CMK (cell line): ENCODE results near the gene PHLDA3.
"Not testable (repeated sequence)": the region's sequence is repeated elsewhere in the genome, so short reads cannot be mapped to it uniquely, and the experiment has no call there.

Source experiments
- DNase-seq: peaks from one replicate; pipeline ENCODE4 v3.0.0-alpha.2; 2010; ENCODE audit warnings: low read depth

The PHLDA3 gene

DNA sequence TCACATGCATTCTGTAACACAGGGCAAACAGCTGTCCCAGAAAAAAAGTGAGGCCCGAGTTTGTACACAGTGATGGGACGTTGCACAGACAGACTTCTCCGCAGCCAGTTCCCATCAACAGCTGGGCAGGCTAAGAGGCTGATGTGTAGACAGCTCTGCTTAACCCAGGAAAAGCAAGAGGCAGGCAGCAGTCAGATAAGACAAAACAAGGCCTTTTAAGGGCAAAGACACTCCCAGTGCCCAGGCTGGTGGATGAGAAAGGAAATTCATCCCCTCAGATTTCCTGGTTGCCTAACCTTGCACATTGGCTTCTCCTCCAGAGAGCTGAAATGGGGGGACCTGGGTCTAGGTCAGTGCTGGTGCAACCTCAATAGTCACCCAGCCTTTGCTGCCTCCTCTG lies 17.2 kb upstream of the PHLDA3 start:
- no peak for DNase-seq

GRCh38 chr1:201485184-201485774 lies 16.3 kb upstream of the PHLDA3 start:
- no peak for DNase-seq

DNA sequence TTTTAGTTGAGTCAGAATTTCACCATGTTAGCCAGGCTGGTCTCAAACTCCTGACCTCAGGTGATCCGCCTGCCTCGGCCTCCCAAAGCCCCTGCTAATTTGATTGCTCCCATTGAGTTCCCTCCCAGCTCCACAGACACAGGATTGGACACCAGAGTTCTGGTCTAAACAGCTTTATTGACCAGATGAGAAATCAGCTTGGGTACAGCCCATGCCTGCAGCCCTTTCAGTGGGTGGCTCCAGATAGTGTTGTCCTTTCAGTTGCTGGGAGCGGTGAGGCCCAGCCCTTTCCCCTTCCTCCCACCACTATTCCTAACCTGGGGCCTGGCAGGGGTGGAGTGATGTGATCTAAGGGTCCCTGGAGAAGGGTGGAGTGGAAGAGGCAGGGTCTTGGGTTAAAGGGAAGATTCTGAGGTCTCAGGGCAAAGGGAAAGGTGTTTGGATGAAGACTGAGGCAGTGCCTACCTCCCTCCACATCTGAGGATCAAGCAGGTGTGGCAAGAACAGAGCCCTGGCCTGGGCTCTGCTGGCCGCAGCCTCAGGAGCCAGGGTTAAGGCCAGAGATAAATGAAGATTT lies 14.5 kb upstream of the PHLDA3 start:
- DNase-seq, result no peak

GRCh38 chr1:201482755-201483154 lies 13.8 kb upstream of the PHLDA3 start:
- DNase-seq, result no peak

DNA sequence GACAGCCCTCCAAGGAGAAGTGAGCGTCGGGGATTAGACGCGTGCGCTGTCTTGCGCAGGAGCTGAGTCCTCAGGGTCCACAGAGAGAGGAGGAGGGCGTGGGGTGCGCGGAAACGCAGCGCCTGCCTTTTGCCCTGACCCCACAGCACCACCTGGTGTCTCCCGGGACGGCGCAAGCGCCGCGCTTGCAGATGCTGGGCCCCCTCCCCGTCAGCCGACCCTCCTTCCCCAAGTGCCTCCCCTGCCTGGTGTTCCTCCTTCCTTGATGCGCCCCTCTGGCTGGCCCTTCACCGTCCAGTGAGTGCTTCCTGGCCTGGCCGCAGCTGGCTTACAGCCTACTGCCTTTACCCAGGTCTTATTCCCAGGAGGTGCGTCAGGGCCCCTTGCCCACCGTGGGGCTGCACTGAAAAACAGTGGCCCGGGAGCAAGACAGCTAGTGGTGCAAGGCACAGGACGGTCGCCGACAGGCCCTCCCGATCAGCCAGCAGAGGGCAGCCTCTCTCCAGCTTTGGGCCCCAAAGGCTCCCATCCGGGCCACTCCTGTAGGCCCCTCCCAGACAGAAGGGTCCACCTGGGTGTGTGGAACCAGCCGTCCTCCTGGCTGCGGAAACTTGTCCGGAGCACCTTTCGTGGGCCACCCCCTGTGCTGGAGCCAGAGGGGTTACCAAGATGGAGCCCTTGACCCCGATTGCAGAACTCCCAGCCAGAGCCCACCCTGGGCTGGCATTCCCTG lies 12.9 kb upstream of the PHLDA3 start:
- peak; percentile 62 for DNase-seq

DNA sequence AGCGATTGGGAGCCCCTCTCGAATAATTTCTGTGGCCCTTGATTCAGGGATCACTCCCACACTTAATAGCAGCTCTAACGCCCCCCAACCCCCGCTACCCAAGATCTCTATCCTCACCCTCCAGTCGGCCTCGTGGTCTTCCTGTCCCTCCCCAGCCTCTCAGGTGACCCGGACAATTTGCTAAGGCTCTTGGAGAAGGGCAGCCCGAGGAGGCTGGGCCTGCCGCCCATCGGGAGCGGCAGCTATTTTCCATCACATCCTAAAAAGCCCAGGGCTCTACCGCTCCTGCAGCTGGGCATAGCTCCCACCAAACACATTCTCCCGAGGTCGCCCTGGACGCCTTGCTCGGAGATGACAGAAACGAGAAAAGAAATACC lies 12.0 kb upstream of the PHLDA3 start:
- no peak for DNase-seq

GRCh38 chr1:201480231-201481003 lies 11.4 kb upstream of the PHLDA3 start:
- peak; percentile 69 for DNase-seq

- no peak for DNase-seq
These were observed 10.3 kb upstream of the PHLDA3 start for GRCh38 chr1:201479201-201479730.

- DNase-seq, result not testable (repeated sequence)
These were observed 9.7 kb upstream of the PHLDA3 start for GRCh38 chr1:201478666-201479065.

- DNase-seq, result no peak
These were observed 7.8 kb upstream of the PHLDA3 start for GRCh38 chr1:201476670-201477344.

GRCh38 chr1:201475915-201476669 lies 7.1 kb upstream of the PHLDA3 start:
- no peak for DNase-seq

DNA sequence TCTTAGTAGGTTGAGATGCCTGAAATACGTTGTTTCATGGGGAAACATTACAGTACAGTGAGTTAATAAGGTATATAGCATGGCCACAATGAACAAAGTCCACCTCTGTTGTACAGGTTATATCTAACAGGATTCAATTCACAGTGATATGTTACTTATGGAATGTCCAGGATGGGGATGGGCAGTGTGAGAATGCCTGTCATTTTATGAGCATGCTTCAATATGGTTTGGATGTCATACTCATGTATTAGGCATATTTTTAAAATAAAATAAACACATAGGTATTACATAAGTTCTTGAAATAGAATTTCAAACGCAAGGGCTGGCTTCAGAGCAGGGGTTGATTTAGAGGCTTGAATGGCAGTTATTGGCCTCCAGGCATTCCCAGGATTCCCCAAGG lies 6.1 kb upstream of the PHLDA3 start:
- no peak for DNase-seq

DNA sequence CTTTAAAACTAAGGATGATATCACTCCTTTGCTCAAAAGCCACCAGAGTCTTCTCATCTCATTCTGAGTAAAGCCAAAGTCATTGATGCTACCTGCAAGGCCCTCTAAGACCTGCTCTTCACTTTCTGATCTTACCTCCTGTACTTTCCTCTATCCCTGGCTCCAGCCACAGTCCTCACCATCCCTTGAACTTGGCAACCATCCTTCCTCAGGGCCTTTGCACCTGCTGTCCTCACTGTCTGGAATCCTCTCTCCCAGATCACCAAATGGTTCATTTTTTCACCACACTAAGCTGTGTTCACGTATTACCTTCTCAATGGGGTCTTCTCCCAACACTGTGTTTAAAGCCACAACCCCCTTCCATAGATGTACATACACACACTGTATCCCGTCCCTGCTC lies 4.3 kb upstream of the PHLDA3 start:
- DNase-seq, result no peak

- DNase-seq, result not testable (repeated sequence)
These were observed 3.3 kb upstream of the PHLDA3 start for GRCh38 chr1:201472321-201472720.

- no peak for DNase-seq
These were observed 2.8 kb upstream of the PHLDA3 start for GRCh38 chr1:201471772-201472171.

- no peak for DNase-seq
These were observed 1.6 kb upstream of the PHLDA3 start for GRCh38 chr1:201470581-201470980.

DNA sequence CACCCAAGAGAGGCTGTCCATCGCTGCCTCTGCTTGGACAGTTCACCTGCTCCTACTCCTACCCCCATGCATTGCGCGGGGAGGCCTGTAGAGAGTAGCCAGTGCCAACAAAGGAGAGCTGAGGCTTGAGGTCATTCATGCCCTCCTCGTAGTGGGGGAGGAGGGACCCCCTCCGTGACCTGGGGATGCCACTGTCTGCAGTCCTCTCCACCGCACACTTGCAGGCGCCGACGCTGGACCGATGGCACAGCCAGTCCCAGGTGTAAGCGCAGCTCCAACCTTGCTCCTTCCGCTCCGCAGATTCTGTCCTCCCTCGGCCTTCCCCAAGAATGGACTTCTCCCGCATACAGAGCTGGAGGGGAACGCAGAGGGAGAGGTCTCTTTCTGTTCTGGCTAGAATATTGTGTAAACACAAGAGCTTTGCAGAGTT lies 672 bp upstream of the PHLDA3 start:
- DNase-seq, result no peak

DNA sequence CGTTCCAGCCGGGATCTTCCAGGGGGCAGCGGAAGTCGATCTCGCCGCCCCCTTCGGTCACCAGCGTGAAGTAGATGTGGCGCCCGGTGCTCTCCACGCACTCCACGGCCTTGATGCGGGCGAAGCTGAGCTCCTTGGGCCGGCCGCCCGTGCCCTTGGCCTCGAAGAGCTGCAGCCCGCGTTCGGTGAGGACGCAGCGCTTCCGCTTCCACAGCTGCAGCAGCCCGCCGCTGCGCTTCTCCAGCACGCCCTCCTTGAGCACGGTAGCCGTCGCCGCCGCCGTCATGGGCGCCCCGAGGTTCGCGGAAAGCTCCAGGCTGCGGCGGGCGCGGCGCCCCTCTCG lies 516 bp downstream of the PHLDA3 start:
- DNase-seq, result no peak

- DNase-seq, result no peak
These were observed 2.5 kb downstream of the PHLDA3 start for GRCh38 chr1:201466492-201466891.

DNA sequence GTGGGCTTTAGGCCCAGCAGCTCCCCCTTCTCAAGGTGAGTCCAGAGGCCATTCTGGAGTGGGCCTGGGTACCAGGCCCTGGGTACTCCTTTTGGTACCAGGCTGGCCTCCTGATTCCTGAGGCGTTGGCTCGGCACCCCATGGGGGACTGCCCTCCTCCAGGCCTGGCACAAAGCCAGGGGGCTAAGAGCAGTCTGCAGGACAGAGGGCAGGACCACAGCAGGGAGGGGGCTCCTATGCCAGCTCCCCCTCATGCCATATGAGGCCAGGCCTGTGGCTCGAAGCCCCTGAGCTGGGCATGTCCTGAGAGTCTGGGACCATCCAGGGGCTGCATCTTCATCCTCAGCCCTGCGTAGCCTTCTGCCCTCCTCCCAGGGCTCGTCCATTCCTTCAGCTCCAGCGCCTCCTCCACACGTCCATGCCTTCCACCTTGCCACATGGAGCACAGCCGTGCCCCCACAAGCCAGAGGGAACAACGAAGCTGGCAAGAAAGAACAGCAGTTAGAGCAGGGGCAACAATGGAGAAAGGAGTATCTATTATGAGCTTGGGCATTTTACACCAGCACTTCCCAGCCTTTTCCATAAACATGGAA lies 3.2 kb downstream of the PHLDA3 start:
- DNase-seq, result no peak

DNA sequence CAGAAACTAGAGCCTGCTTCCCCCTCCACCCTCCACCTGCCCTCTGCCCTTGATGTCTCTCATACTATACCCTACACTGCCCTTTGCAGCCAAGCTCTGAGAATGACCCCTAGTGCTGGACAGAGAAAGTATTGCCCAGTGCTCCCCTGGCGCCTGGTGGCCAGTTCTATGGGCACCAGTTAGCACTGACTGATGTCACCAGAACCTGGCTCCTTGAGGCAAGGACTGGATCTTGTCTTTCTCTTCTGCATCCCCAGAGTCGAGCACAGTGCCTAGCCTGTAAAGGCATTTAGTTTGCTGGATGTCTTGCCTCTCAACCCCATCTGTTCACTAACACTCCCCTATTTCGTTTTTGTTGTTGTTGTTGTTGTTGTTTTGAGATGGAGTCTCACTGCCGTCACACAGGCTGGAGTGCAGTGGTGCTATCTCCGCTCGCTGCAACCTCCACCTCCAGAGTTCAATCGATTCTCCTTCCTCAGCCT lies 5.9 kb downstream of the PHLDA3 start:
- no peak for DNase-seq
